NT2/D1 (cell line): ENCODE measurements around the gene ZC3H13.

Experiments
- SUZ12 ChIP-seq: IDR thresholded peaks from 2 replicates; pipeline ENCODE4 v1.6.1; 2011; ENCODE audit not compliant: insufficient read length, insufficient read depth; ENCODE audit errors: extremely low read depth
- YY1 ChIP-seq: IDR thresholded peaks from 2 replicates; pipeline ENCODE4 v1.6.1; 2011; ENCODE audit not compliant: insufficient read length, insufficient read depth
- ZNF274 ChIP-seq: IDR thresholded peaks from 2 replicates; pipeline ENCODE4 v1.6.1; 2011; ENCODE audit warnings: mild to moderate bottlenecking, low read depth, low read length

GRCh38 chr13:45934283-45934682 is 118.3 kb downstream of the ZC3H13 start:
- no peak for TF ChIP-seq SUZ12
- TF ChIP-seq YY1 = no peak
- no peak for TF ChIP-seq ZNF274
